Endothelial cell (in vitro differentiated cells): Measurements from ENCODE around the gene PRKACB. TPM values are rescaled to one million over a fixed set of nuclear protein-coding genes. Genes with fewer than 3 reads are reported as not detected.

Experiments used
- DNase-seq: peaks from one replicate; pipeline ENCODE4 v3.0.0; 2021; ENCODE audit warnings: low spot score
- H3K27ac Mint-ChIP-seq: one replicate; pipeline ENCODE4 v1.8.0; 2021; ENCODE audit warnings: mixed read lengths, inconsistent platforms; ENCODE audit not compliant: unreplicated experiment
- H3K27me3 Mint-ChIP-seq: one replicate; pipeline ENCODE4 v1.8.0; 2021; ENCODE audit warnings: mild to moderate bottlenecking, moderate library complexity, mixed read lengths, inconsistent platforms; ENCODE audit not compliant: unreplicated experiment
- H3K36me3 Mint-ChIP-seq: one replicate; pipeline ENCODE4 v1.8.0; 2021; ENCODE audit warnings: mild to moderate bottlenecking, low read depth, mixed read lengths, inconsistent platforms; ENCODE audit not compliant: unreplicated experiment
- H3K4me1 Mint-ChIP-seq: one replicate; pipeline ENCODE4 v1.8.0; 2021; ENCODE audit warnings: mild to moderate bottlenecking, mixed read lengths, inconsistent platforms; ENCODE audit not compliant: unreplicated experiment
- H3K4me3 Mint-ChIP-seq: one replicate; pipeline ENCODE4 v1.8.0; 2021; ENCODE audit warnings: mild to moderate bottlenecking, mixed read lengths, inconsistent platforms; ENCODE audit not compliant: unreplicated experiment
- H3K9me3 Mint-ChIP-seq: one replicate; pipeline ENCODE4 v1.8.0; 2021; ENCODE audit warnings: mixed read lengths, inconsistent platforms; ENCODE audit not compliant: unreplicated experiment
- CTCF ChIP-seq: fragments of 200-600 bp; sonication (generic); IDR thresholded peaks from one replicate; pipeline ENCODE4 v1.5.0; 2021; ENCODE audit warnings: antibody characterized with exemption; ENCODE audit not compliant: unreplicated experiment
- total RNA-seq: library from RNA; stranded (reverse); fragmentation: NEBNext Ultra II Directional; extraction: Animal tissue kit (Norgen Biotek cat#: 25700); gene quantifications from one replicate; pipeline ENCODE4 v1.2.1, GENCODE V29; 2021; ENCODE audit not compliant: unreplicated experiment

Gene PRKACB
- total RNA-seq, 1 donor from 2014 or later = 19.7 TPM

DNA sequence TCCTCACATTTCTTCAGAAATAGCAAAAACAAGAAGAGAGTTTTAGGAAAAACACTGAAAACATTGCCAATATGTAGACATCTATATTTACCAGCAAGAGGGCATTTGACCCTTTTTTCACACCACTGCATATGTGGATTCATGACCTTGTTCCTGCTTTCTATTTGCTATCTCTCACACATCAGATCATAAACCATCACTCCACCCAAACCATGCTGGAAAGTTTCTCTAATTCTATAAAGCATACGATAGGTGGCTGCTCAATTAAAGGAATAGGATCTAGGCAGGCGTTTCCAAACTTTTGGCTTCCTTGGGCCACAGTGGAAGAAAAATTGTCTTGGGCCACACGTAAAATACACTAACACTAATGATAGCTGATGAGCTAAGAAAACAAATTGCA lies 121.8 kb downstream of the PRKACB start:
- Mint-ChIP-seq H3K4me3 (no peak overlapping the region), H3K27me3 (peaks cover 1% of the 10 kb centered on the region), H3K9me3 (no peaks in the 10 kb centered on the region), H3K36me3 (no peaks in the 10 kb centered on the region), H3K4me1 (peaks cover 3% of the 10 kb centered on the region), H3K27ac (no peak overlapping the region)
- no peak for TF ChIP-seq CTCF
- no peak for DNase-seq

- H3K27me3 Mint-ChIP-seq = peaks cover 1% of the 10 kb centered on the region
- no peaks in the 10 kb centered on the region for H3K36me3 Mint-ChIP-seq
- TF ChIP-seq CTCF = no peak
- DNase-seq = no peak
- no peaks in the 10 kb centered on the region for H3K9me3 Mint-ChIP-seq
- H3K4me3 Mint-ChIP-seq = no peak overlapping the region
- H3K4me1 Mint-ChIP-seq = peaks cover 10% of the 10 kb centered on the region
- no peak overlapping the region for H3K27ac Mint-ChIP-seq
These were observed 122.7 kb downstream of the PRKACB start for GRCh38 chr1:84266748-84267147.

DNA sequence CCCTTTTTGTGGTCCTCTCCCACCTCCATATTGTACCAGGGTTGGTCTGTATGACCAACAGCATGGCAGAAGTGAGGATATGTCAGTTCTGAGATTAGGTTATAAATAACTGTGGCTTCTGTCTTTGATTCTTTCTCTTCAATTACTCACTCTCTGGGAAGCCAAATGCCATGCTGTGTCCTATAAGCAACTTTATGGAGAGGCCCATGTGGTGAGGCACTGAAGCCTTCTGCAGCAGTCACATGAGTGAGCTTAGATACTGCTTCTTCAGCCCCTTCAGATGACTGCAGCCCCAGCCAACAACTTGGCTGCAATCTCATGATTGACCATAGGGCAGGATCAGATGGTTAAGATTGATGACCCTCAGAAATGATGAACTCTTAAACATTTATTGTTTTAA lies 123.4 kb downstream of the PRKACB start:
- no peak for TF ChIP-seq CTCF
- no peak overlapping the region for H3K27ac Mint-ChIP-seq
- peaks cover 1% of the 10 kb centered on the region for H3K27me3 Mint-ChIP-seq
- H3K4me3 Mint-ChIP-seq = no peak overlapping the region
- H3K4me1 Mint-ChIP-seq = peaks cover 10% of the 10 kb centered on the region
- DNase-seq = no peak
- no peaks in the 10 kb centered on the region for H3K9me3 Mint-ChIP-seq
- H3K36me3 Mint-ChIP-seq = no peaks in the 10 kb centered on the region

DNA sequence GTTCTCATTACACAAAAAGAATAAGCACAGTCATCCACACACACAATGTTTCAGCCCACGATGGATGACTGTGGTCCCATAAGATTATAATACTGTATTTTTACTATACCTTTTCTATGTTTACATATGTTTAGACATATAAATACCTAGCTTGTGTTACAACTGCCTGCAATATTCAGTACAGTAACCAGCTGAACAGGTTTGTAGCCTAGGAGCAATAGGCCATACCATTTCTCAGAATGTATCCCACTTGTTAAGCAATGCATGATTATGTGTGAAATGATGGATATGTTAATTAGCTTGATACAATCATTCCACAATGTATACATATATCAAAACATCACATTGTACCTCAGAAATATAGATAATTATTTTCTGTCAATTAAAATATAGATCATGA lies 124.3 kb downstream of the PRKACB start:
- Mint-ChIP-seq H3K9me3 (no peaks in the 10 kb centered on the region), H3K4me3 (no peak overlapping the region), H3K36me3 (no peaks in the 10 kb centered on the region), H3K4me1 (peaks cover 8% of the 10 kb centered on the region), H3K27me3 (no peaks in the 10 kb centered on the region), H3K27ac (no peak overlapping the region)
- no peak for TF ChIP-seq CTCF
- DNase-seq = no peak

DNA sequence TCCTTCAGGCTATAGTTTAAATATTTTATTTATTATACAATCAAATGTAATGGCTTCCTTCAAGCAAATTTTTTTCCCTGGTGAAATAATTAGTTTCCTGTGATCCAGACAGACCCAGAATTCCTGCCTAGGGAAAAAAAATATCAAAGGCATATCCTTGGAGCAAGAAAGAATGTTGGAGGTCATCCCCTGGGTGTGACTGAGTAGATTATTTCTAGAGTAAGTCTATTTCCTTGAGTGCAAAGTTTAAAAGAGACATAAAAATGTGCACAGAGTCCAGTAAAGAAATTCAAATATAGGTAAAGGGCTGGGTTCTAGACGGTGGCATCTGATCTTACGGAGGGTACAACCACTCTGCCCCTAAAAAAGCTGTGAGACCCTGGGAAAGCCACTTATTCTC lies 125.2 kb downstream of the PRKACB start:
- Mint-ChIP-seq H3K9me3 (no peaks in the 10 kb centered on the region), H3K4me1 (peaks cover 8% of the 10 kb centered on the region), H3K36me3 (no peaks in the 10 kb centered on the region), H3K27ac (no peak overlapping the region), H3K4me3 (no peak overlapping the region), H3K27me3 (no peaks in the 10 kb centered on the region)
- no peak for TF ChIP-seq CTCF
- DNase-seq = no peak
